GM13976 (cell line): Measurements from ENCODE around the gene KRT6A.

ENCODE experiments used
- DNase-seq: peaks from one replicate; pipeline ENCODE4 v3.0.0; 2012; ENCODE audit warnings: low spot score
- CTCF ChIP-seq: IDR thresholded peaks from 2 replicates; pipeline ENCODE4 v1.5.1; 2012; ENCODE audit warnings: borderline replicate concordance, mild to moderate bottlenecking; ENCODE audit not compliant: insufficient read depth; ENCODE audit errors: extremely low read depth, missing control alignments, control extremely low read depth
- in situ Hi-C: fragments of 300-500 bp; cut with MboI; formaldehyde crosslinking; loops from one replicate; pipeline ENCODE4 v1.12.0; 2022; ENCODE audit warnings: low sequenced_read_pairs, mixed read lengths, inconsistent platforms; ENCODE audit not compliant: unreplicated experiment

KRT6A gene

GRCh38 chr12:52521568-52522266 lies 28.7 kb upstream of the KRT6A start:
- in situ Hi-C loops, result no loop called here
- TF ChIP-seq CTCF, result no peak
- DNase-seq, result no peak

DNA sequence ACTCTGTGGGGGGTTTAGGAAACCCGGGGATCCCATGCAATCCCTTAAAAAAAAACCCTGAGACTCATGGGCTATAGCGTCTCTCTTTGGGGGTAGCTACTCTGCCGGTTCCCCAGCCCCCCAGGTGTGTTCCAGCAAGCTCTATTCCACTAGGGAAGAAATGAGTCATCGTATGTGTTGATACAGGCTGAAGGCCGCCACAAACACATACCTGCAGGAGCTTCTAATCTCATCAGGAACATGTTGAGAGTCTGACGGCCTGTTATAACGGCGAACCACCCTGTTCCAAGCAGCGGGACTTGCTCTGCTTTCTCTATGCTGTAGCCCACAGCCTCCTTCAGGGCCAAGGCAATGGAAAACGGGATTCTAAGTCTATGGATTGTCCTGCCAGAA lies 28.1 kb upstream of the KRT6A start:
- TF ChIP-seq CTCF, result no peak
- in situ Hi-C loops, result no loop called here
- no peak for DNase-seq

- no peak for TF ChIP-seq CTCF
- no peak for DNase-seq
- in situ Hi-C loops, result no loop called here
Observed at GRCh38 chr12:52519826-52520662, 27.0 kb upstream of the KRT6A start, which contains the start of gene KRT5. KRT5 (minus strand) TSS chr12:52520394; CDS start chr12:52520296, 98 bp downstream.

DNA sequence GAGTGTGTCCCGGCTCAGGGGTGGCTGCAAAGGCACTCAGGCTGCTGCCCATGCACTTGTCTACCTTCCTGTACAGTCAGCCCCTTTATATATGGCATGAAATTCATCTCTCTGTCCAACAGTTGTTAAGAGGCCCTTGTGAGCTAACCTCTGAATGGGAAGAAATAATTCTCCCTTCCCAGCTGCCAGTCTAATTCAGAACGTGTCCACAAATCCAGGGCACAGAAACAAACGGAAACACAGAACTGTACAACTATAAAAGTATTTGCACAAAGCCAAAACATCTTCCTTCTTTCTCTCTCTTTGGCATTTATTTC lies 26.3 kb upstream of the KRT6A start:
- no peak for DNase-seq
- in situ Hi-C loops, result no loop called here
- TF ChIP-seq CTCF, result no peak

DNA sequence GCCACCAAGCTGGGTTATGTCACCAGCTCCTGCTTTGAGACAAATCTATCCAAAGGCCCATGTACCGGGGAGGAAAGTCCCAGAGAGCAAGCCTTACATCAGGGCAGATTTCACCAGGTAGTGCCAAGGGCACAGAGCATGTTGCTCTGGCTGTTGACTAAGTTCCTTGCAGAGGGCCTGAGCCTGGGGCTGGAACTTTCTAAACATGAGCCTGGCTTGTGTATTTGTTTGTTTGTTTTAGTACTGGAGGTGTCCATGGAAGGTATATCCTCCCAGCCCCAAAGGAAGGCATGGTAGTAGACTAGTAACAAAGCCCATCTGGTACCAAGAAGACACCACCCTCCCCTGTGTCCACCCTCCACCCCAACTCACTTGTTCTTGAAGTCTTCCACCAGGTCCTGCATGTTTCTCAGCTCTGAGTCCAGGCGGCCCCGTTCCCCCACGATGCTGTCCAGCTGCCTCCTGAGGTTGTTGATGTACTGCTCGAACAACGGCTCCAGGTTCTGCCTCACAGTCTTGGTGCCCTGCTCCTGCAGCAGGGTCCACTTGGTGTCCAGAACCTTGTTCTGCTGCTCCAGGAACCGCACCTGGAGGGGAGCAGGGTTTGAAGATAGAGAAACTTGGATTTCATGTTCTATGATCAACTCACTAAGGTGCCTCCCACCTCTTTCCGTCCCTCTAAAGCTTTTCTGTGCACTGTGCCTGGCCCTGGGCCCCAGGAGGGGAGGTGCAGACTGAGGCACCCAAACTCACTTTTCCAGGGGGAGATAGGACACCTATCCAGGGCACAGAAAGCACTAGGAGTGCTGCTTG lies 25.7 kb upstream of the KRT6A start:
- TF ChIP-seq CTCF, result no peak
- no peak for DNase-seq
- in situ Hi-C loops, result no loop called here

GRCh38 chr12:52517888-52518287 lies 24.8 kb upstream of the KRT6A start:
- no peak for TF ChIP-seq CTCF
- DNase-seq, result no peak
- in situ Hi-C loops, result no loop called here
